ENCODE results near the gene STAU1. TPM values are rescaled to one million over a fixed set of nuclear protein-coding genes. Genes with fewer than 3 reads are reported as not detected.

Gene STAU1
- total and polyA plus RNA-seq, 2 of the 13 experiments (the other 11 are each of a cell fraction or from before 2014, with no cell fraction given): 119 to 133 TPM

DNA sequence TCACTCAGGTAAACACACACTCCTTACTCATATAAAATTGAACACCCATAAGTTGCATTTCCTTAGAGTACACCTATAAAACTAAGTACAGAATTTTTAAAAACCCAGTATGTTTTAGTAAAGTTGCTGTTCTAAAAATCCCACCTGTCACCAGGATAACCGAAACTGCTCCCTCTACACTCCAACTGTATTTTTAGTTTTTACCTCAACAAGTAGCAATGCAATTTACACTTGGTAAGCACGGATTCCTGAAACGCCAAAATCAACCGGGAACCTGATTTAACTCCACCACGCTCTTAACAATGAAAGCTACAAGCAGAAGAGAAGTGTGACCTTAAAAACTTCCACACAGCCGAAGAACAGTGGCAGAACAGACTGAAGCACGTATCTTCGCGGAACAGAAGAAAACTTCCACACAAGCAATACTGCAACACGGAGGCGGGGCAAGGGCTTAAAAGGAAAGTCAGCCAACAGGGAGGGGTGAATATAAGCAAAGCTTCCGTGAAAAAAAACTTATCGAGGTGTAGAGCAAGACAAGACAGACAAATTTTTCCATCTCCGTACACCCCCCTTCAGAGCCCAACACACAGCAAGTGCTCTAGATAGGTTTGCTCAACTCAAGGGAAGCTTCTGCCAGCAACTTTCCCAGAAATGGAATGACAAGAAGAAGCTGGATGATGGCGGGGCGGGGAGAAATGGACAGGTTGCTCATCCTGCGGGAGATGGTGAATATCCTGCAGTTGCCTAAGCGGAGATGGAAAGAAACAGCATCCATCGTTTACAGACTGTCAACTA, 1.4 kb downstream of the STAU1 start (continued):
- TF ChIP-seq ZNF83 (CRISPR knock-in tag; IDR thresholded peaks at IDR 0.05; ENCODE audit: borderline replicate concordance) (no peak), PCBP2 (optimal IDR thresholded peaks at IDR 0.05; ENCODE audit: low read depth, low read length, poor library complexity, severe bottlenecking) (no peak), IRX3 (CRISPR knock-in tag; IDR thresholded peaks at IDR 0.05; ENCODE audit: borderline replicate concordance, low read depth) (no peak), HNF4A (CRISPR knock-in tag; IDR thresholded peaks at IDR 0.05) (no peak), HMG20B (CRISPR knock-in tag; conservative IDR thresholded peaks at IDR 0.05) (0 out of 2 replicates have a peak, but pooled peaks have one; percentile 28), SPEN (CRISPR knock-in tag; IDR thresholded peaks at IDR 0.05; ENCODE audit: low read depth) (no peak), PTBP1 (IDR thresholded peaks at IDR 0.05; ENCODE audit: low read depth, low read length, poor library complexity, severe bottlenecking) (no peak), PPARG (CRISPR knock-in tag; conservative IDR thresholded peaks at IDR 0.05) (0 out of 2 replicates have a peak, but pooled peaks have one; percentile 20), ZNF263 (CRISPR knock-in tag; IDR thresholded peaks at IDR 0.05) (no peak), LCORL (IDR thresholded peaks at IDR 0.05) (no peak), LCORL (CRISPR knock-in tag; IDR thresholded peaks at IDR 0.05) (no peak; the same call in 1 of the 2 replicates), PRMT3 (CRISPR knock-in tag; IDR thresholded peaks at IDR 0.05; ENCODE audit: borderline replicate concordance, low read depth) (no peak), NR3C1 (CRISPR knock-in tag; IDR thresholded peaks at IDR 0.05) (no peak), ZEB1 (IDR thresholded peaks at IDR 0.05; ENCODE audit: insufficient replicate concordance, low read depth) (no peak), IKZF1 (IDR thresholded peaks at IDR 0.05) (no peak), ZNF33B (CRISPR knock-in tag; IDR thresholded peaks at IDR 0.05) (no peak; the same call in 1 of the 2 replicates)
- TF ChIP-seq, protein P1, sequence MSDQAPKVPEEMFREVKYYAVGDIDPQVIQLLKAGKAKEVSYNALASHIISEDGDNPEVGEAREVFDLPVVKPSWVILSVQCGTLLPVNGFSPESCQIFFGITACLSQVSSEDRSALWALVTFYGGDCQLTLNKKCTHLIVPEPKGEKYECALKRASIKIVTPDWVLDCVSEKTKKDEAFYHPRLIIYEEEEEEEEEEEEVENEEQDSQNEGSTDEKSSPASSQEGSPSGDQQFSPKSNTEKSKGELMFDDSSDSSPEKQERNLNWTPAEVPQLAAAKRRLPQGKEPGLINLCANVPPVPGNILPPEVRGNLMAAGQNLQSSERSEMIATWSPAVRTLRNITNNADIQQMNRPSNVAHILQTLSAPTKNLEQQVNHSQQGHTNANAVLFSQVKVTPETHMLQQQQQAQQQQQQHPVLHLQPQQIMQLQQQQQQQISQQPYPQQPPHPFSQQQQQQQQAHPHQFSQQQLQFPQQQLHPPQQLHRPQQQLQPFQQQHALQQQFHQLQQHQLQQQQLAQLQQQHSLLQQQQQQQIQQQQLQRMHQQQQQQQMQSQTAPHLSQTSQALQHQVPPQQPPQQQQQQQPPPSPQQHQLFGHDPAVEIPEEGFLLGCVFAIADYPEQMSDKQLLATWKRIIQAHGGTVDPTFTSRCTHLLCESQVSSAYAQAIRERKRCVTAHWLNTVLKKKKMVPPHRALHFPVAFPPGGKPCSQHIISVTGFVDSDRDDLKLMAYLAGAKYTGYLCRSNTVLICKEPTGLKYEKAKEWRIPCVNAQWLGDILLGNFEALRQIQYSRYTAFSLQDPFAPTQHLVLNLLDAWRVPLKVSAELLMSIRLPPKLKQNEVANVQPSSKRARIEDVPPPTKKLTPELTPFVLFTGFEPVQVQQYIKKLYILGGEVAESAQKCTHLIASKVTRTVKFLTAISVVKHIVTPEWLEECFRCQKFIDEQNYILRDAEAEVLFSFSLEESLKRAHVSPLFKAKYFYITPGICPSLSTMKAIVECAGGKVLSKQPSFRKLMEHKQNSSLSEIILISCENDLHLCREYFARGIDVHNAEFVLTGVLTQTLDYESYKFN (CRISPR knock-in tag; conservative IDR thresholded peaks at IDR 0.05): no peak; the same call in 1 of the 2 replicates
- TF ChIP-seq, protein P2, sequence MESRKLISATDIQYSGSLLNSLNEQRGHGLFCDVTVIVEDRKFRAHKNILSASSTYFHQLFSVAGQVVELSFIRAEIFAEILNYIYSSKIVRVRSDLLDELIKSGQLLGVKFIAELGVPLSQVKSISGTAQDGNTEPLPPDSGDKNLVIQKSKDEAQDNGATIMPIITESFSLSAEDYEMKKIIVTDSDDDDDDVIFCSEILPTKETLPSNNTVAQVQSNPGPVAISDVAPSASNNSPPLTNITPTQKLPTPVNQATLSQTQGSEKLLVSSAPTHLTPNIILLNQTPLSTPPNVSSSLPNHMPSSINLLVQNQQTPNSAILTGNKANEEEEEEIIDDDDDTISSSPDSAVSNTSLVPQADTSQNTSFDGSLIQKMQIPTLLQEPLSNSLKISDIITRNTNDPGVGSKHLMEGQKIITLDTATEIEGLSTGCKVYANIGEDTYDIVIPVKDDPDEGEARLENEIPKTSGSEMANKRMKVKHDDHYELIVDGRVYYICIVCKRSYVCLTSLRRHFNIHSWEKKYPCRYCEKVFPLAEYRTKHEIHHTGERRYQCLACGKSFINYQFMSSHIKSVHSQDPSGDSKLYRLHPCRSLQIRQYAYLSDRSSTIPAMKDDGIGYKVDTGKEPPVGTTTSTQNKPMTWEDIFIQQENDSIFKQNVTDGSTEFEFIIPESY (CRISPR knock-in tag; IDR thresholded peaks at IDR 0.05): no peak
- TF ChIP-seq, protein P3, sequence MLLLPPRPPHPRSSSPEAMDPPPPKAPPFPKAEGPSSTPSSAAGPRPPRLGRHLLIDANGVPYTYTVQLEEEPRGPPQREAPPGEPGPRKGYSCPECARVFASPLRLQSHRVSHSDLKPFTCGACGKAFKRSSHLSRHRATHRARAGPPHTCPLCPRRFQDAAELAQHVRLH (CRISPR knock-in tag; IDR thresholded peaks at IDR 0.05; ENCODE audit: borderline replicate concordance, low read depth): 0 out of 2 replicates have a peak, but pooled peaks have one; percentile 46
- TF ChIP-seq, protein P4, sequence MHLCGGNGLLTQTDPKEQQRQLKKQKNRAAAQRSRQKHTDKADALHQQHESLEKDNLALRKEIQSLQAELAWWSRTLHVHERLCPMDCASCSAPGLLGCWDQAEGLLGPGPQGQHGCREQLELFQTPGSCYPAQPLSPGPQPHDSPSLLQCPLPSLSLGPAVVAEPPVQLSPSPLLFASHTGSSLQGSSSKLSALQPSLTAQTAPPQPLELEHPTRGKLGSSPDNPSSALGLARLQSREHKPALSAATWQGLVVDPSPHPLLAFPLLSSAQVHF (CRISPR knock-in tag; IDR thresholded peaks at IDR 0.05): no peak
- TF ChIP-seq, protein P5, sequence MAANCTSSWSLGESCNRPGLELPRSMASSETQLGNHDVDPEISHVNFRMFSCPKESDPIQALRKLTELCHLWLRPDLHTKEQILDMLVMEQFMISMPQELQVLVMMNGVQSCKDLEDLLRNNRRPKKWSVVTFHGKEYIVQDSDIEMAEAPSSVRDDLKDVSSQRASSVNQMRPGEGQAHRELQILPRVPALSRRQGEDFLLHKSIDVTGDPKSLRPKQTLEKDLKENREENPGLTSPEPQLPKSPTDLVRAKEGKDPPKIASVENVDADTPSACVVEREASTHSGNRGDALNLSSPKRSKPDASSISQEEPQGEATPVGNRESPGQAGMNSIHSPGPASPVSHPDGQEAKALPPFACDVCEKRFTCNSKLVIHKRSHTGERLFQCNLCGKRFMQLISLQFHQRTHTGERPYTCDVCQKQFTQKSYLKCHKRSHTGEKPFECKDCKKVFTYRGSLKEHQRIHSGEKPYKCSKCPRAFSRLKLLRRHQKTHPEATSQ (CRISPR knock-in tag; IDR thresholded peaks at IDR 0.05; ENCODE audit: borderline replicate concordance): no peak
